Gastroesophageal sphincter (tissue), 3 donors: ENCODE results near the gene LRRC1.

Source experiments
- CTCF ChIP-seq, 4 experiments: fragments of 200-600 bp in 2 of 4; fragments of 450-650 bp in 2 of 4; sonication (generic) in 1 of 4; IDR thresholded peaks; one replicate each; pipeline ENCODE4 v1.5.1; 2017 to 2019; ENCODE audit warnings: antibody characterized with exemption in 4 of 4, mild to moderate bottlenecking in 2 of 4, moderate library complexity in 2 of 4
- EP300 ChIP-seq: sonication (generic); formaldehyde crosslinking; IDR thresholded peaks from one replicate; pipeline ENCODE4 v1.6.1; 2017; ENCODE audit warnings: antibody characterized with exemption, mild to moderate bottlenecking
- POLR2A ChIP-seq, 2 donors: fragments of 450-650 bp; IDR thresholded peaks; one replicate each; pipeline ENCODE4 v1.6.1; 2017; ENCODE audit warnings: antibody characterized with exemption in 2 of 2, mild to moderate bottlenecking in 2 of 2, moderate library complexity in 1 of 2
- POLR2AphosphoS5 ChIP-seq: sonication (generic); formaldehyde crosslinking; IDR thresholded peaks from one replicate; pipeline ENCODE4 v1.6.1; 2017; ENCODE audit warnings: antibody characterized with exemption

- TF ChIP-seq CTCF (IDR thresholded peaks at IDR 0.05), result no peak
- no peak for TF ChIP-seq POLR2A (IDR thresholded peaks at IDR 0.05)
- TF ChIP-seq POLR2AphosphoS5, result no peak
- TF ChIP-seq EP300, result no peak
Observed at GRCh38 chr6:53825532-53826321, 30.9 kb downstream of the LRRC1 start.
